Gastroesophageal sphincter (tissue), 4 donors: ENCODE data around the gene NCBP2L. TPM values are rescaled to one million over a fixed set of nuclear protein-coding genes. Genes with fewer than 3 reads are reported as not detected.

ENCODE experiments used
- ATAC-seq: fragments of 150-250 bp; one replicate; pipeline ENCODE4 v1.9.1; 2016; ENCODE audit warnings: mild to moderate bottlenecking, moderate library complexity
- H3K27ac ChIP-seq, 4 donors: fragments of 200-600 bp; sonication (generic) in 3 of 4; 1 replicate in 3 of 4; 2 replicates in 1 of 4; pipeline ENCODE4 v1.5.1; 2016 to 2019
- H3K27me3 ChIP-seq: fragments of 200-600 bp; sonication (generic); one replicate; pipeline ENCODE4 v1.5.1; 2019
- H3K36me3 ChIP-seq, 2 donors: fragments of 200-600 bp; sonication (generic); one replicate each; pipeline ENCODE4 v1.5.1; 2019; ENCODE audit warnings: control low read depth in 1 of 2
- H3K4me1 ChIP-seq, 3 donors: fragments of 200-600 bp; sonication (generic); 1 replicate in 2 of 3; 2 replicates in 1 of 3; pipeline ENCODE4 v1.5.1; 2016 to 2019; ENCODE audit warnings: control low read depth in 2 of 3
- H3K4me3 ChIP-seq, 2 donors: fragments of 200-600 bp; sonication (generic); one replicate each; pipeline ENCODE4 v1.5.1; 2019; ENCODE audit warnings: mild to moderate bottlenecking in 1 of 2, moderate library complexity in 1 of 2
- H3K9me3 ChIP-seq, 3 donors: fragments of 200-600 bp; sonication (generic); one replicate each; pipeline ENCODE4 v1.5.1; 2017 to 2019; ENCODE audit warnings: control low read depth in 2 of 3
- EP300 ChIP-seq: sonication (generic); formaldehyde crosslinking; IDR thresholded peaks from one replicate; pipeline ENCODE4 v1.6.1; 2017; ENCODE audit warnings: antibody characterized with exemption, mild to moderate bottlenecking
- POLR2A ChIP-seq, 2 donors: fragments of 450-650 bp; IDR thresholded peaks; one replicate each; pipeline ENCODE4 v1.6.1; 2017; ENCODE audit warnings: antibody characterized with exemption in 2 of 2, mild to moderate bottlenecking in 2 of 2, moderate library complexity in 1 of 2
- POLR2AphosphoS5 ChIP-seq: sonication (generic); formaldehyde crosslinking; IDR thresholded peaks from one replicate; pipeline ENCODE4 v1.6.1; 2017; ENCODE audit warnings: antibody characterized with exemption
- WGBS, 2 donors: methylation state at CpG; one replicate each; pipeline ENCODE4 v1.1.5; 2018; ENCODE audit warnings: low coverage in 1 of 2; 5-methylcytosine and 5-hydroxymethylcytosine counted together
- total RNA-seq, 4 donors: library from RNA; depleted of rRNA; stranded (reverse); fragments of >200 nt; gene quantifications; one replicate each; pipeline ENCODE4 v1.1.0, GENCODE V29; 2016
- TF ChIP-seq, protein P1 (sequence below), 4 experiments: fragments of 200-600 bp in 2 of 4; fragments of 450-650 bp in 2 of 4; sonication (generic) in 1 of 4; IDR thresholded peaks; one replicate each; pipeline ENCODE4 v1.5.1; 2017 to 2019; ENCODE audit warnings: antibody characterized with exemption in 4 of 4, mild to moderate bottlenecking in 2 of 4, moderate library complexity in 2 of 4

Gene NCBP2L
- total RNA-seq, 4 donors from 2014 or later: 0.31 TPM; not detected in 3

- Histone ChIP-seq H3K9me3 (no peaks in the 10 kb centered on the region), H3K36me3 (no peaks in the 10 kb centered on the region), H3K27me3 (no peaks in the 10 kb centered on the region), H3K4me3 (no peak overlapping the region), H3K4me1 (peaks cover 10 to 85% (median 23%) of the 10 kb centered on the region in 3 donors), H3K27ac (peak overlapping the region in 3 of 4 donors; percentile 48 to 87 (median 57))
- TF ChIP-seq, protein P1, sequence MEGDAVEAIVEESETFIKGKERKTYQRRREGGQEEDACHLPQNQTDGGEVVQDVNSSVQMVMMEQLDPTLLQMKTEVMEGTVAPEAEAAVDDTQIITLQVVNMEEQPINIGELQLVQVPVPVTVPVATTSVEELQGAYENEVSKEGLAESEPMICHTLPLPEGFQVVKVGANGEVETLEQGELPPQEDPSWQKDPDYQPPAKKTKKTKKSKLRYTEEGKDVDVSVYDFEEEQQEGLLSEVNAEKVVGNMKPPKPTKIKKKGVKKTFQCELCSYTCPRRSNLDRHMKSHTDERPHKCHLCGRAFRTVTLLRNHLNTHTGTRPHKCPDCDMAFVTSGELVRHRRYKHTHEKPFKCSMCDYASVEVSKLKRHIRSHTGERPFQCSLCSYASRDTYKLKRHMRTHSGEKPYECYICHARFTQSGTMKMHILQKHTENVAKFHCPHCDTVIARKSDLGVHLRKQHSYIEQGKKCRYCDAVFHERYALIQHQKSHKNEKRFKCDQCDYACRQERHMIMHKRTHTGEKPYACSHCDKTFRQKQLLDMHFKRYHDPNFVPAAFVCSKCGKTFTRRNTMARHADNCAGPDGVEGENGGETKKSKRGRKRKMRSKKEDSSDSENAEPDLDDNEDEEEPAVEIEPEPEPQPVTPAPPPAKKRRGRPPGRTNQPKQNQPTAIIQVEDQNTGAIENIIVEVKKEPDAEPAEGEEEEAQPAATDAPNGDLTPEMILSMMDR (IDR thresholded peaks at IDR 0.05): no peak
- no peak for TF ChIP-seq POLR2A (IDR thresholded peaks at IDR 0.05)
- TF ChIP-seq POLR2AphosphoS5: no peak
- TF ChIP-seq EP300: no peak
- WGBS, 2 donors: no CpG with 5 or more reads among the region's 5 CpGs
- ATAC-seq: no peak
Observed at GRCh38 chrX:107738272-107738671, 39.3 kb upstream of the NCBP2L start.

GRCh38 chrX:107738768-107739167 lies 38.8 kb upstream of the NCBP2L start:
- 45% methylated on average over 3 of the region's 8 CpGs; no CpG with 5 or more reads in 1 of the 2 donors for WGBS, 2 donors
- H3K27me3 ChIP-seq: no peaks in the 10 kb centered on the region
- no peaks in the 10 kb centered on the region for H3K9me3 ChIP-seq
- no peak for TF ChIP-seq POLR2AphosphoS5
- TF ChIP-seq, protein P1 (IDR thresholded peaks at IDR 0.05): no peak
- no peak for TF ChIP-seq POLR2A (IDR thresholded peaks at IDR 0.05)
- no peak for TF ChIP-seq EP300
- H3K4me3 ChIP-seq: no peak overlapping the region
- peak overlapping the region in 3 of 4 donors; percentile 48 to 87 (median 57) for H3K27ac ChIP-seq
- ATAC-seq: no peak
- H3K4me1 ChIP-seq: peaks cover 14 to 85% (median 28%) of the 10 kb centered on the region in 3 donors
- H3K36me3 ChIP-seq: no peaks in the 10 kb centered on the region

DNA sequence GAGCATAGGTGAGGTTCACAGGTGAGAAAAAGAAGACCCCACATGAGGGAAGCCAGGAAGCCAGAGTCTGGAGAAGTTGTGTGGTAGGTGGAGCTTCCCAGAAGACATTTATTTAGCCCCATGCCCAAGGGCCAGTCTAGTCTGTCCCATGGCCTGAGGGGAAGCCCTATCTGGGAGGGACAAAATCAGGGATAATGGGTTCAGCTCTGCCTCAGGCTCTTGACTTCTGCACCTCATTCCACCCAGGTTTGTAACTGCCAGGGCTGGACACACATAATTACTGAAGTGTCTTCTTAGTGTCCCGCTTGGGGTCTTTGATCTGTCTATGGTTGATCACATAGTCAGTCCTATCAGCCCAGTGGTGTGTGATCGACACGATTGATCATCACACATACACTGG lies 38.0 kb upstream of the NCBP2L start:
- Histone ChIP-seq H3K27ac (peak overlapping the region in 3 of 4 donors; percentile 31 to 87 (median 48)), H3K4me3 (no peak overlapping the region), H3K9me3 (no peaks in the 10 kb centered on the region), H3K36me3 (no peaks in the 10 kb centered on the region), H3K4me1 (peaks cover 14 to 85% (median 30%) of the 10 kb centered on the region in 3 donors), H3K27me3 (no peaks in the 10 kb centered on the region)
- TF ChIP-seq EP300: no peak
- no CpG with 5 or more reads among the region's 3 CpGs for WGBS, 2 donors
- no peak for ATAC-seq

DNA sequence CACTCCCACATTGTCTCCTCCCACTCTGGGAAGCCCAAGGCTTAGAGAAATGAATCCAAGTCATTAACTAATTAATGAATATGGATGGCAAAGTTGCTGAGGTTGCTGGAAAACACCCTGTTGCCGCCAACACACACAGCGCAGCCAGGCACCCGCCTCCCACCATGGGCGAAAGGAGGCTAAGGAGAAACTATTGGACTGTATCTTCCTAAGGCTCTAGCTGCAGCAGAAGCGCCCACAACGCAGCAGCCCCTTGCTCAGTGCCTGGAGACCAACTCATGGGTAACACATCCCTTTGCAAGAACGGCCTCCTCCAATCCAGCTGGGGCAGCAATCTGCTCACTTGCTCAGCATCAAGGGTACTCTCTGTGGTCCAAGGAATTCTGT lies 36.1 kb upstream of the NCBP2L start:
- H3K4me3 ChIP-seq: peak overlapping the region in 1 of 2 donors; percentile 20
- no peaks in the 10 kb centered on the region for H3K27me3 ChIP-seq
- H3K36me3 ChIP-seq: no peaks in the 10 kb centered on the region
- H3K27ac ChIP-seq: peak overlapping the region; percentile 87 to 94 (median 90)
- 10% methylated on average over 2 of the region's 7 CpGs; no CpG with 5 or more reads in 1 of the 2 donors for WGBS, 2 donors
- ATAC-seq: no peak
- TF ChIP-seq EP300: no peak
- TF ChIP-seq POLR2AphosphoS5: no peak
- TF ChIP-seq POLR2A (IDR thresholded peaks at IDR 0.05): no peak
- TF ChIP-seq, protein P1 (IDR thresholded peaks at IDR 0.05): no peak
- peaks cover 17 to 89% (median 30%) of the 10 kb centered on the region in 3 donors for H3K4me1 ChIP-seq
- H3K9me3 ChIP-seq: no peaks in the 10 kb centered on the region

GRCh38 chrX:107742700-107743191 lies 34.8 kb upstream of the NCBP2L start:
- no CpG with 5 or more reads among the region's 23 CpGs for WGBS, 2 donors
- peaks cover 21 to 93% (median 38%) of the 10 kb centered on the region in 3 donors for H3K4me1 ChIP-seq
- ATAC-seq: no peak

More at GRCh38 chrX:107742700-107743191, 34.8 kb upstream of the NCBP2L start:
- H3K27ac ChIP-seq: peak overlapping the region; percentile 87 to 94 (median 90)
- H3K9me3 ChIP-seq: no peaks in the 10 kb centered on the region
- no peak for TF ChIP-seq POLR2AphosphoS5
- TF ChIP-seq EP300: no peak
- TF ChIP-seq POLR2A (IDR thresholded peaks at IDR 0.05): no peak
- TF ChIP-seq, protein P1 (IDR thresholded peaks at IDR 0.05): no peak
- no peaks in the 10 kb centered on the region for H3K36me3 ChIP-seq
- peak overlapping the region in 1 of 2 donors; percentile 36 for H3K4me3 ChIP-seq
- H3K27me3 ChIP-seq: no peaks in the 10 kb centered on the region
